Retinal pigment epithelial cell (primary cell): Measurements from ENCODE around the gene ZNRF1.

Source experiments
- DNase-seq: peaks from one replicate; pipeline ENCODE4 v3.0.0-alpha.2; 2010; ENCODE audit warnings: low read depth
- H3K4me3 ChIP-seq: 2 replicates; pipeline ENCODE4 v1.5.1; 2011; ENCODE audit warnings: mild to moderate bottlenecking, low read length, control low read depth, moderate library complexity
- TF ChIP-seq, protein P1 (sequence below): conservative IDR thresholded peaks from 2 replicates; pipeline ENCODE4 v1.5.1; 2011; ENCODE audit warnings: low read depth, low read length, control low read depth, inconsistent platforms

Gene ZNRF1

DNA sequence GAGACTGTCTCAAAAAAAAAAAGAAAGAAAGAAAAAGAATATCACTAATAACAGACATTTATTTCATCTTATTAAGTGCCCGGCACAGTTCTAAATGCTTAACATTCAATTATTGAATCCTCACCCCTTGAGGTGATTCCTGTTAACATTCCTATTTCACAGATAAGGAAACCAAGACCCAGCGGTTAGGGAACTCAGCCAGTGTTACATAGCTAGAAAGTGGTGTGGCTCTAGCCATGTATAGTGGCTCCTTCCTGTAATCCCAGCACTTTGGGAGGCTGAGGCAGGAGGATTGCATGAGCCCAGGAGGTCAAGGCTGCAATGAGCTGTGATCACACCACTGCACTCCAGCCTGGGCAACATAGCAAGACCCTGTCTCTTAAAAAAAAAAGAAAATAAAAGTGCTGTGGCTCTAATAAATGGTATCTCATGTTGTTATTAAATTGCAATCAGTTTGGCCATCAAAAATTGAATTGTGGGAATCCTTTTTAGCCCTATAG lies 28.1 kb downstream of the ZNRF1 start:
- no peak for DNase-seq
- TF ChIP-seq, protein P1, sequence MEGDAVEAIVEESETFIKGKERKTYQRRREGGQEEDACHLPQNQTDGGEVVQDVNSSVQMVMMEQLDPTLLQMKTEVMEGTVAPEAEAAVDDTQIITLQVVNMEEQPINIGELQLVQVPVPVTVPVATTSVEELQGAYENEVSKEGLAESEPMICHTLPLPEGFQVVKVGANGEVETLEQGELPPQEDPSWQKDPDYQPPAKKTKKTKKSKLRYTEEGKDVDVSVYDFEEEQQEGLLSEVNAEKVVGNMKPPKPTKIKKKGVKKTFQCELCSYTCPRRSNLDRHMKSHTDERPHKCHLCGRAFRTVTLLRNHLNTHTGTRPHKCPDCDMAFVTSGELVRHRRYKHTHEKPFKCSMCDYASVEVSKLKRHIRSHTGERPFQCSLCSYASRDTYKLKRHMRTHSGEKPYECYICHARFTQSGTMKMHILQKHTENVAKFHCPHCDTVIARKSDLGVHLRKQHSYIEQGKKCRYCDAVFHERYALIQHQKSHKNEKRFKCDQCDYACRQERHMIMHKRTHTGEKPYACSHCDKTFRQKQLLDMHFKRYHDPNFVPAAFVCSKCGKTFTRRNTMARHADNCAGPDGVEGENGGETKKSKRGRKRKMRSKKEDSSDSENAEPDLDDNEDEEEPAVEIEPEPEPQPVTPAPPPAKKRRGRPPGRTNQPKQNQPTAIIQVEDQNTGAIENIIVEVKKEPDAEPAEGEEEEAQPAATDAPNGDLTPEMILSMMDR: no peak

DNA sequence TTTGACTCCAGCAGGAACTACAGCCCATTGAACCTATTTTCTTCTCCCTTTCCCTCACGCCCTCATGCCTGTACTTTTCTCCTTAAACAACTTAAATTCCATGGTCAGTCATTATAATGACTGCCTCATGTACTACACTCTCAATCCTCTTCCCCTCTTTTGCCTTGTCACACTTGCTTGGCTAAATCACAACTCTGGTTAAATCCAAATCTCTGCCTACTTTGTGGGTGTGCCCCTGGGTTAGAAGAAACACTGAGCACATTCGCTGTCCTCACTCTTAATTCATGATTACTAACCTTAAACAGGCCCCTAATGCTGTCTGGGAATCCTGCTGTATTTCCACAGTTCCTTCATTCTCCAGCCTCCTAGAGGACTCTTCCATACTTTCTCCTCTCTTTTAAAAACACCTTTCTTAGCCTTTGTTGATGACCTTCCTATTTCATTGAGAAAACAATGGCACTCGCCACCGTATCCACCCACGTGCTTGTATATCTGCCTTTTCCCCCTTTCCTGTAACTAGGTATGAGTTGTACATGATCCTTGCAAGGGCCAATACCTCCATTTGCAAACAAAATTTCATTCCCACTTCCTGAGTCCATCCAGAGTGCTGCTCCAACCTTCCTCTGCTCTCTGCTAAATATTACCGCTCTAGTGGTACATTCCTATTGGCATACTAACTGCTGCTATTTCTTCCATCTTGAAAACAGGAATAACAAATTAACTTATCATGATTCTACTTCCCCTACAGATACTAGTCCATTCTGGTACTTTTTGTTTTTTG lies 28.9 kb downstream of the ZNRF1 start:
- no peak for DNase-seq
- TF ChIP-seq, protein P1: no peak
- H3K4me3 ChIP-seq: no peak overlapping the region

More for the DNA sequence above, 28.1 kb downstream of the ZNRF1 start:
- no peak overlapping the region for H3K4me3 ChIP-seq

DNA sequence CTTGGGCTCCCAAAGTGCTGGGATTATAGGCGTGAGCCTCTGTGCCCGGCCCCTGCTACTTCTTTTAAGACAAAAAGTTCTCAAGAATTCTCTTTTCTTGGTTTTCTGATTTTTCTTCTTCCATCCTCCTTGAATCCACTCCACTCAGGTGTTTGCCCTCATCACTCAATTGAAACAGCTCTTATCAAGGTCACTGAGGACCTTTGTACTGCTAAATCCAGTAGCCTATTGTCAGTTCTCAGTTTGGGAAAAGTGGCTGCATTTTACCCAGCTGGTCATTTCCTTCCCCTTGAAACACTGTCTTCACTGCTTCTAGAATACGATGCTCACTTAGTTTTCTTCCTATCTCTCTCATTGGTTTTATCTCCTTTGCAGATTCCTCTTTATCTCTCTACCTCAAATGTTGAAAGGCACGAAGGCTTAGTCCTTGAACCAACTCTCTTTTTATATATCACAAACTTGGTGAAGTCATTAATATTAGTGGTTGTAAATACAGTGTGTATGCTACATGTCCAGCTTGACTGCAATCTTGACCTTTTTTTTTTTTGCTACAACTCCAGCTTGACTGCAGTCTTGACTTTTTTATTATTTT lies 29.8 kb downstream of the ZNRF1 start:
- H3K4me3 ChIP-seq: no peak overlapping the region
- no peak for DNase-seq
- TF ChIP-seq, protein P1: no peak

DNA sequence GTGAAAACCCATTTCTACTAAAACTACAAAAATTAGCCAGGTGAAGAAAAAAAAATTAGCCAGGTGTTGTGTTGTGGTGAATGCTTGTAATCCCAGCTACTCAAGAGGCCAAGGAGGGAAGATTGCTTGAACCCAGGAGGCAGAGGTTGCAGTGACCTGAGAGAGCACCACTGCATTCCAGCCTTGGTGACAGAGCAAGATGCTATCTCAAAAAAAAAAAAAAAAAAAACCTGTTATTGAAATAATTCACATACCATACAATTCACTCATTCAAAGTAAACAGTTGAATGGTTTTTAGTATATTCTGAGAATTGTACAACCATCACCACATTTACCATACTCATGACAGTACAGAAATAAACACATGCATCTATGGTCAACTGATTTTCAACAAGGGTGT lies 31.0 kb downstream of the ZNRF1 start:
- DNase-seq: no peak
- TF ChIP-seq, protein P1: no peak
- H3K4me3 ChIP-seq: no peak overlapping the region

DNA sequence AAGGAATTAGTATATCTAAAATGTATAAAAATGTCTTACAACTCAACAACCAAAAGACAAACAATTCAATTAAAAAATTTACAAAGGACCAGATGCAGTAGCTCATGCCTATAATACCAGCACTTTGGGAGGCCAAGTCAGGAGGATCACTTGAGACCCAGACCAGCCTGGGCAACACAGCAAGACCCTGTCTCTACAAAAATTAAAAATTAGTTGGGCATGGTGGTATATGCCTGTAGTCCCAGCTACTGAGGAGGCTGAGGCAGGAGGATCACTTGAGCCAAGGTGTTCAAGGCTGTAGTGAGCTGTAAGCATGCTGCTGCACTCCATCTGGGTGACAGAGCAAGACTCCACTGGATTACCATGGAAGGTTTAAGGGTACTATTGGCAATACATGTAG lies 33.8 kb downstream of the ZNRF1 start:
- H3K4me3 ChIP-seq: no peak overlapping the region
- no peak for DNase-seq
- TF ChIP-seq, protein P1: no peak

DNA sequence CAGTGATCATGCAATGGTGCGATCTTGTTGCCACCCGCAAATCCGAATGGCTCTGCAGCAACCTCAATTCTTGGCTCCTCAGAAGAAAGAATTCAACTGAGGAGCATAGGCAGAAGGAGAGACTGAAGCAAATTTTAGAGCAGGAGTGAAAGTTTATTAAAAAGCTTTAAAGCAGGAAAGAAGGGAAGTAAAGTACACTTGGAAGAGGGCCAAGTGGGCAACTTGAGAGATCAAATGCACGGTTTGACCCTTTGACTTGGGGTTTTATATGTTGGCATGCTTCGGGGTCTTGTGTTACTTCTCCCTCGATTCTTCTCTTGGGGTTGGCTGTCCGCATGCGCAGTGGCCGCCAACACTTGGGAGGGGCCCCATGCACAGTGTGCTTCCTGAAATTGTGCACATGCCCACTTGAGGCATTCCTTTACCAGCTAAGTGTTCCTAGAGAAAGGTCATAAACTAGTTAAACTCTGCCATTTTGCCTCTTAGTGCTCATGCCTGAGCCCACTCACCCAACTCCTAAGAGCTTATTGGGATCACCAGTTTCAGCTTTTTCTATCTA lies 36.7 kb downstream of the ZNRF1 start:
- TF ChIP-seq, protein P1: no peak
- DNase-seq: no peak
- H3K4me3 ChIP-seq: no peak overlapping the region
